22Rv1 (cell line): ENCODE results near the gene TMIGD2.
A peak's percentile ranks its signal among the peaks of the same experiment; 100 is the strongest.

ENCODE experiments used
- ZFX ChIP-seq: fragments of 450-650 bp; IDR thresholded peaks from 2 replicates; pipeline ENCODE4 v1.6.1; 2017; ENCODE audit warnings: antibody characterized with exemption, borderline replicate concordance
- TF ChIP-seq, protein P1 (sequence below): fragments of 450-650 bp; IDR thresholded peaks from 2 replicates; pipeline ENCODE4 v1.5.1; 2017; ENCODE audit warnings: mild to moderate bottlenecking

DNA sequence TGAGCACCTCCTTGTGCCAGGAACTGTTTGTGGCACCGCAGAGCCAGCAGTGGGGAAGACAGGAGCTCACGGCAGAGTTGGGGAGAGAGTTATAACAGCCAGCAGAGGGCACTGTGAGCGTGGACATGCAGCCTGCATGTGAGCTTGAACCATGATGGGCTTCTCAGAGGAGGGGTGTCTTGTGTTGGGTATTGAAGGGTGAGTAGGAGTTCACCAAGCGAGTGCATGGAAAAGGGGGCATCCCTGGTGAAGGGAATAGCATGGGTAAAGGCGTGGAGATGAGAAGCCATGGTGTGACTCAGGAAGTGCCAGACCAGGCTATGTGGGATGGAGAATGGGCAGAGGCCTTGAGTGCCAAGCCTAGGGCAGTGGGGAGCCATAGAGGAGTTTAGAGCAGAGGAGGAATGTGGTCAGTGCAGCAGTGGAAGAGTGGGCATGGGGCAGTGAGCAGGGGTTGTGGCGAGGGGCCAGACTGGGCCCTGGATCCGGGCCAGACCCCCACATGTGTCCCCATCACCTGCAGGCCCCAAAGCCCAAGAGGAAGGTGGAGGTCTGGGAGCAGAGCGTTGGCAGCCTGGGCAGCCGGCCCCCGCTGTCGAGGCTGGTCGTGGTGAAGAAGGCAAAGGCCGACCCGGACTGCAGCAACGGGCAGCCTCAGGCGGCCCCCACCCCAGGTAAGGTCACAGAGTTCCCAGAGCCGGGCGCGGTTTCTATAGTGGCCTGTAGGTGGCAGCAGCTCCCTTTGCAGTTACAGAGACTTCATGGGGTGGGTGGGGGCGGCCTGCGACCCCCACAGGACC is 34.9 kb downstream of the TMIGD2 start:
- TF ChIP-seq, protein P1, sequence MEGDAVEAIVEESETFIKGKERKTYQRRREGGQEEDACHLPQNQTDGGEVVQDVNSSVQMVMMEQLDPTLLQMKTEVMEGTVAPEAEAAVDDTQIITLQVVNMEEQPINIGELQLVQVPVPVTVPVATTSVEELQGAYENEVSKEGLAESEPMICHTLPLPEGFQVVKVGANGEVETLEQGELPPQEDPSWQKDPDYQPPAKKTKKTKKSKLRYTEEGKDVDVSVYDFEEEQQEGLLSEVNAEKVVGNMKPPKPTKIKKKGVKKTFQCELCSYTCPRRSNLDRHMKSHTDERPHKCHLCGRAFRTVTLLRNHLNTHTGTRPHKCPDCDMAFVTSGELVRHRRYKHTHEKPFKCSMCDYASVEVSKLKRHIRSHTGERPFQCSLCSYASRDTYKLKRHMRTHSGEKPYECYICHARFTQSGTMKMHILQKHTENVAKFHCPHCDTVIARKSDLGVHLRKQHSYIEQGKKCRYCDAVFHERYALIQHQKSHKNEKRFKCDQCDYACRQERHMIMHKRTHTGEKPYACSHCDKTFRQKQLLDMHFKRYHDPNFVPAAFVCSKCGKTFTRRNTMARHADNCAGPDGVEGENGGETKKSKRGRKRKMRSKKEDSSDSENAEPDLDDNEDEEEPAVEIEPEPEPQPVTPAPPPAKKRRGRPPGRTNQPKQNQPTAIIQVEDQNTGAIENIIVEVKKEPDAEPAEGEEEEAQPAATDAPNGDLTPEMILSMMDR, result peak; percentile 91
- no peak for TF ChIP-seq ZFX
